GM18870 (cell line): ENCODE data around the gene IL17REL.

ENCODE experiments used
- ATAC-seq: cut with Tn5 transposase; IDR thresholded peaks from one replicate; pipeline ENCODE4 v1.9.1; 2021; ENCODE audit warnings: moderate library complexity; ENCODE audit not compliant: unreplicated experiment

The IL17REL gene

DNA sequence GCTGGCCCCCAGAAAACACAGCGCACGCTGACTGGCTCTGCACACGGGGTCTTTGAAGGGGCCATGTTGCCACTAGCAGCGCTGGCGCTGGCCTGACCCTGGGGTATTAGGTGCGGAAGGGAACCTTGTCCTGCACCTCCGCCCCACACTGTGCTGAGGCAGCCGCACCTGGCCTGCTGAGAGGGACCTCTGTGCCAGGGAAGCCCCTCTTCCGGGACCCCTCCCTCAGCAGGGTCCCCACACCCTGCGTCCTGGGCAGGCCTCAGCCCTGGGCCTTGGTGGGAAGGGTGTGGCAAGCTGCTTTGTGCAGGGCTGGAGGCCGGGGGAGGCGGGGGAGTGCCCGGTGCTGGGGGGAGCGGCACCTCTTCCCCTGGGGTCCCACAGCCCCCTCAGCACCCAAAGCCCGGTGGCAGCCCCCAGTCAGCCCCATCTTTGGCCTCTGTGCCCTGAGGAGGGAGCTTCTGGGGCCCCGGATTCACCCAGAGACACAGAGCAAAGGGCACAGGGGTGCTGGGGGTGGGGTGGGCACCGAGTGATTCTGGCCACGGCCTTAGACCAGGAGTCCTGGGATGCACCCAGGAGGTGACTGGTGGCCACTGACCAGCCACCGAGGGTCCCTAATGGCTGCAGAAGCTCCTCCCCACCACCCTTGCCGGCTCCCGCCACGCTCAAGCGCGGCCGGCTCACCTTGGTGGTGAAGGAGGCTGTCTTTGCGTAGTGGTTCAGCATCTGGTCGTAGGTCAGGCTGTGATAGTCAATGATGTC is 34.1 kb upstream of the IL17REL start:
- ATAC-seq: no peak

GRCh38 chr22:50046019-50046415 is 33.5 kb upstream of the IL17REL start:
- no peak for ATAC-seq

GRCh38 chr22:50045211-50046018 is 32.9 kb upstream of the IL17REL start:
- ATAC-seq: no peak

- no peak for ATAC-seq
These were observed 32.0 kb upstream of the IL17REL start for GRCh38 chr22:50044485-50045118.

GRCh38 chr22:50041361-50042065 is 28.9 kb upstream of the IL17REL start:
- ATAC-seq: no peak

GRCh38 chr22:50040717-50041116 is 28.2 kb upstream of the IL17REL start:
- ATAC-seq: no peak

DNA sequence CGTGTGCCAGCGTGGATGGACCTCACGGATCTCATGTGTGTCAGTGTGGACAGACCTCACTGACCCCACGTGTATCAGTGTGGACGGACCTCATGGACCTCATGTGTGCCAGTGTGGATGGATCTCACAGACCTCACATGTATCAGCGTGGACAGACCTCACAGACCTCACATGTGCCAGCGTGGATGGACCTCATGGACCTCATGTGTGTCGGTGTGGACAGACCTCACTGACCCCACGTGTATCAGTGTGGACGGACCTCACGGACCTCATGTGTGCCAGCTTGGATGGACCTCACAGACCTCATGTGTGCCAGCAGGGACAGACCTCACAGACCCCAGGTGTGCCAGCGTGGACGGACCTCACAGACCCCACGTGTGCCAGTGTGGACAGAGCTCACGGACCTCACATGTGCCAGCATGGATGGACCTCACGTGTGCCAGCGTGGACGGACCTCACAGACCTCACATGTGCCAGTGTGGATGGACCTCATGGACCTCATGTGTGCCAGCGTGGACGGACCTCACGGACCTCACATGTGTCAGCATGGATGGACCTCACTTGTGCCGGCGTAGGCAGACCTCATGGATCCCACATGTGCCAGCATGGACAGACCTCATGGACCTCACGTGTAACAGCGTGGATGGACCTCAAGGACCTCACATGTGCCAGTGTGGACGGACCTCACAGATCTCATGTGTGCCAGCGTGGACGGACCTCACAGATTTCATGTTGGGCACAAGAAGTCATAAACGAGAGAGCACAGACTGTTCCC is 27.3 kb upstream of the IL17REL start:
- no peak for ATAC-seq

DNA sequence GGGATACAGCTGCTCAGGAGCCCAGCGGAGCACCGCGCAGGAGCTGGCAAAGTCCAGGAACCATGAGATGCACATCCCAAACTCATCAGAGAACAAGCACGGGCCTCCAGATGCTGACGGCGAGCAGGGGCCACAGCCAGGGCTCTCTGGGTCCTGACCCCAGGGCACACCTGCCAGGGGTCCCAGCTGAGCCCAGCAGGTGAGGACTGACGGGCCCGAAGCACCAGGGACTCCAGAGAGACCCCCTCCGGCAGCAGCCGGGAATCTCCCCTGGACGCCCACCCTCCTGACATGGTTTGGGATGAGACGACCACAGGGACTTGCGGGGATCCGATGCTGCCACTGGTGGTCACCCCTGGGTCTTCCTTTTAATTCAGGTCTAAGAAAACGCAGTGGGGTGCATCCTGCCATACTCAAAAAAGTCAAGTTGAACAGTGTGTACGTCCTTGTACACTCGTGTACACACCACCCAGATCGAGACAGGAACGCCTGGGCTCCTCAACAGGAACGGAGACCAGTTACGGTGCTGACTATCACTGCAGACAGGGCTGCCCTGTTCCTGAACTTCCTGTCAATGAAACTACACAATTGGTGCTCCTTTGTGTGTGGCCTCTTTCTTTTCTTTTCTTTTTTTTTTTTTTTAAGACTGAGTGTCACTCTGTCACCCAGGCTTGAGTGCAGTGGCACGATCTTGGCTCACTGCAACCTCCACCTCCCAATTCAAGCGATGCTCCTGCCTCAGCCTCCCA is 23.6 kb upstream of the IL17REL start:
- ATAC-seq: no peak

DNA sequence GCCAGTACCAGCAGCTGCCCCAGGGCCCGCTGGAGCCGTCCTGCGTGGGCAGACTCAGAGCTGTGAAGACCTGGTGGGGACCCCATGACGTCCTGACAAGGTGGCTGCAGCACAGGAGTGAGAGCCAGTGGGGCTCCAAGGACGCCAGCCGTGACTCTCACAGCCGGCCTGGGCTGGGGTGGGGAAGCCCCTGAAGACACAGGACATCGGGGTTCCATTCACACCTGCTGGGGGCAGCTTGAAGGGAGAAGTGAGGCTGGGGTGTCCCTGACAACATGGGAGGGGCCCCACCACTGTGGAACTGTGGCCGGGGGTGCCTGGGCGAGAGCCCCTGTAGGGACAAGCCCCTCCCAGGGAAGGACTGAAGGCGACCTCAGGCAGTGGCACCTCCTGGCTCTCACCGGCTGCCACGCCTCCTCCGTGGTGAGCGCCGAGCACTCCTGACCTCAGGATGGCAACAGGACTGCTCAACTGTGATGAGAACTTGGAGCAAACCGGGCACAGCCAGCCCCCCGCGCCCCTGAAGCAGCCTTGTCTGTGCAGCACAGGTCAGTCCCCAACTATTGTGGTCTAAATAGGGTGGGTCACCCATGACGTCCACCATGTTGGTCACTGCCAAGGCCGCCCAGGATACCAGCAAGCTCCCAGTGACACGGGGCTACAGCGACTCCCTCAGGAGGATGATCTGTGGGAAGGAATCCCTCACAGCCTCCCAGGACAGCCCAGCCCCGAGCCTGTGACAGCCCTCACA is 22.7 kb upstream of the IL17REL start:
- ATAC-seq: no peak

- no peak for ATAC-seq
These were observed 21.8 kb upstream of the IL17REL start for GRCh38 chr22:50034126-50035081.

- no peak for ATAC-seq
These were observed 20.5 kb upstream of the IL17REL start for GRCh38 chr22:50032941-50033601.

GRCh38 chr22:50032109-50032871 is 19.7 kb upstream of the IL17REL start:
- no peak for ATAC-seq

DNA sequence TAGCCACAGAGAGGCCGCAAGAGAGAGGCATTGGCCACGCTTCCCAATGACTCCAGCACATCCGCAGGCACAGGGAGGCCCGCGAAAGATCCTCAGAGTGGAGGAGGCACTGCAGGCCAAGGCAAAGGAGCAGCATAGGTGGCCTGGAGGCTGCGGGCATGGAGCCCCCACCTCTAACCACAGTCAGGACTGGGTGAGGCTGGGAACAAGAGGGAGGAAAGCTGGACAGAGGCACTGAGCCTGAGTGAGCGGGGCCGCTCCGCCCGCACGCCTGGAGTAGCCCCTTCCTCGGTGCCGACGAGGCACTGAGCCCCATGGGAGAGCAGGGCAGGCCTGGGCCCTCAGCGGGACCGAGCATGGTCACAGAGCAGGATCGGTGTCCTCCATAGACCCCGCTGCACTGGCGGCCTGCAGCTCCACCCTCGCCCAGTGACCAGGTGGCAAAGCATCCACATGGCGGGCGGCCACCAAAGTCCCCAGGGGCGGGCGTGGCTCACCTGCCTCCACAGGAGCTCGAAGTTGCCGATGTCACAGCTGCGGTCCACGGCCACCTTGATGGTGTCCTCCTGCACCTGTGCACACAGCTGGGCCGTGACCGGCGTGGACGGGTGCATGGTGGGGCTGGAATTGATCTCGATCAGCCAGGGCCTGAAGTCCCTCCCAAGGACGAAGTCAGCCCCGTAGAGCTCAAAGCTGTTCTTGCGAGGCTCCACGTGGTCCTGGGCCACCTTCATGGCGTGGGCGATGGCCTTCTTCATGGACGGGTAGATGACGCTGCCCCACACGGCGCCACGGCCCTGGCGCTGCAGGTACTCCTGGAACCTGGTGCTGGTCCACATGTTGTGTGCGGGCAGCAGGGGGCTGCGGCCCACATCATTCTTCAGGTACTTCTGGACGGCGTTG is 18.9 kb upstream of the IL17REL start:
- no peak for ATAC-seq

- no peak for ATAC-seq
These were observed 18.0 kb upstream of the IL17REL start for GRCh38 chr22:50030297-50031188.
